IgD-negative memory B cell (primary cell): ENCODE results near the gene MRRF. TPM values are rescaled to one million over a fixed set of nuclear protein-coding genes. Genes with fewer than 3 reads are reported as not detected.
"Not testable (repeated sequence)": the region's sequence is repeated elsewhere in the genome, so short reads cannot be mapped to it uniquely, and the experiment has no call there.

ENCODE experiments used
- H3K27ac Mint-ChIP-seq, 3 donors: one replicate each; pipeline ENCODE4 v1.8.0; 2020 to 2022; ENCODE audit warnings: mild to moderate bottlenecking in 3 of 3, mixed read lengths in 3 of 3, moderate library complexity in 1 of 3
- H3K27me3 Mint-ChIP-seq: one replicate; pipeline ENCODE4 v1.8.0; 2021; ENCODE audit warnings: mixed read lengths
- H3K36me3 Mint-ChIP-seq: one replicate; pipeline ENCODE4 v1.8.0; 2020; ENCODE audit warnings: mild to moderate bottlenecking, mixed read lengths
- H3K4me1 Mint-ChIP-seq, 3 donors: one replicate each; pipeline ENCODE4 v1.8.0; 2020 to 2022; ENCODE audit warnings: mixed read lengths in 3 of 3, mild to moderate bottlenecking in 1 of 3
- H3K4me3 Mint-ChIP-seq, 4 donors: one replicate each; pipeline ENCODE4 v1.8.0; 2020 to 2022; ENCODE audit warnings: mild to moderate bottlenecking in 4 of 4, mixed read lengths in 4 of 4, moderate library complexity in 3 of 4
- H3K9me3 Mint-ChIP-seq, 3 donors: one replicate each; pipeline ENCODE4 v1.8.0; 2020 to 2021; ENCODE audit warnings: mixed read lengths in 3 of 3, mild to moderate bottlenecking in 1 of 3
- polyA plus RNA-seq: library from polyadenylated mRNA; unstranded; fragments of 300-500 nt; fragmentation: Illumina TruSeq; gene quantifications from one replicate; pipeline ENCODE4 v1.2.3, GENCODE V29; 2021

Gene MRRF
- polyA plus RNA-seq, 1 donor from 2014 or later = 26.2 TPM

- H3K27ac Mint-ChIP-seq = peak overlapping the region in 2 of 3 donors; percentile 63 to 67
- no peaks in the 10 kb centered on the region for H3K27me3 Mint-ChIP-seq
- H3K36me3 Mint-ChIP-seq = peaks cover 5% of the 10 kb centered on the region
- H3K4me3 Mint-ChIP-seq = peak overlapping the region in 1 of 4 donors; percentile 4
- H3K9me3 Mint-ChIP-seq = no peaks in the 10 kb centered on the region
- peaks cover 17 to 28% (median 19%) of the 10 kb centered on the region in 3 donors for H3K4me1 Mint-ChIP-seq
Measured at GRCh38 chr9:122286764-122287163, 22.1 kb downstream of the MRRF start.

- H3K9me3 Mint-ChIP-seq = no peaks in the 10 kb centered on the region
- peaks cover 6% of the 10 kb centered on the region for H3K36me3 Mint-ChIP-seq
- H3K27ac Mint-ChIP-seq = peak overlapping the region in 2 of 3 donors; percentile 3 to 63
- H3K27me3 Mint-ChIP-seq = no peaks in the 10 kb centered on the region
- peaks cover 17 to 26% (median 19%) of the 10 kb centered on the region in 3 donors for H3K4me1 Mint-ChIP-seq
- peak overlapping the region in 1 of 4 donors; percentile 60 for H3K4me3 Mint-ChIP-seq
Measured at GRCh38 chr9:122287214-122287720, 22.6 kb downstream of the MRRF start.

- peaks cover 17 to 23% (median 19%) of the 10 kb centered on the region in 3 donors for H3K4me1 Mint-ChIP-seq
- H3K27me3 Mint-ChIP-seq = no peaks in the 10 kb centered on the region
- no peaks in the 10 kb centered on the region for H3K9me3 Mint-ChIP-seq
- peaks cover 3% of the 10 kb centered on the region for H3K36me3 Mint-ChIP-seq
- no peak overlapping the region for H3K27ac Mint-ChIP-seq
- no peak overlapping the region for H3K4me3 Mint-ChIP-seq
Measured at GRCh38 chr9:122291458-122291857, 26.8 kb downstream of the MRRF start.

- Mint-ChIP-seq H3K36me3 (peaks cover 6% of the 10 kb centered on the region), H3K4me1 (peaks cover 2 to 6% (median 5%) of the 10 kb centered on the region in 3 donors), H3K9me3 (no peaks in the 10 kb centered on the region), H3K4me3 (no peak overlapping the region), H3K27ac (no peak overlapping the region), H3K27me3 (no peaks in the 10 kb centered on the region)
Measured at GRCh38 chr9:122294531-122294930, 29.8 kb downstream of the MRRF start.

GRCh38 chr9:122297512-122297911 is 32.8 kb downstream of the MRRF start:
- H3K36me3 Mint-ChIP-seq = peaks cover 10% of the 10 kb centered on the region
- H3K27me3 Mint-ChIP-seq = no peaks in the 10 kb centered on the region
- H3K4me1 Mint-ChIP-seq = peaks cover 0 to 3% (median 2%) of the 10 kb centered on the region in 3 donors
- H3K27ac Mint-ChIP-seq = no peak overlapping the region
- no peak overlapping the region for H3K4me3 Mint-ChIP-seq
- no peaks in the 10 kb centered on the region for H3K9me3 Mint-ChIP-seq

GRCh38 chr9:122302237-122303093 is 37.8 kb downstream of the MRRF start:
- Mint-ChIP-seq H3K27me3 (no peaks in the 10 kb centered on the region), H3K9me3 (no peaks in the 10 kb centered on the region), H3K36me3 (peaks cover 17% of the 10 kb centered on the region), H3K27ac (no peak overlapping the region), H3K4me3 (no peak overlapping the region), H3K4me1 (peaks cover 0 to 3% (median 1%) of the 10 kb centered on the region in 3 donors)

GRCh38 chr9:122307061-122307460 is 42.4 kb downstream of the MRRF start:
- Mint-ChIP-seq H3K4me1 (peaks cover 0 to 1% (median 0%) of the 10 kb centered on the region in 3 donors), H3K36me3 (peaks cover 17% of the 10 kb centered on the region), H3K27me3 (no peaks in the 10 kb centered on the region), H3K4me3 (no peak overlapping the region), H3K27ac (no peak overlapping the region), H3K9me3 (no peaks in the 10 kb centered on the region)

GRCh38 chr9:122307925-122308324 is 43.2 kb downstream of the MRRF start:
- Mint-ChIP-seq H3K9me3 (no peaks in the 10 kb centered on the region), H3K36me3 (peaks cover 10% of the 10 kb centered on the region), H3K4me3 (no peak overlapping the region), H3K4me1 (peaks cover 0 to 1% (median 0%) of the 10 kb centered on the region in 3 donors), H3K27ac (no peak overlapping the region), H3K27me3 (no peaks in the 10 kb centered on the region)

GRCh38 chr9:122309861-122310260 is 45.2 kb downstream of the MRRF start:
- no peak overlapping the region for H3K4me3 Mint-ChIP-seq
- no peaks in the 10 kb centered on the region for H3K27me3 Mint-ChIP-seq
- H3K9me3 Mint-ChIP-seq = no peaks in the 10 kb centered on the region
- peaks cover 0 to 1% (median 0%) of the 10 kb centered on the region in 3 donors for H3K4me1 Mint-ChIP-seq
- no peak overlapping the region for H3K27ac Mint-ChIP-seq
- H3K36me3 Mint-ChIP-seq = peaks cover 14% of the 10 kb centered on the region

- no peaks in the 10 kb centered on the region for H3K9me3 Mint-ChIP-seq
- no peaks in the 10 kb centered on the region for H3K4me1 Mint-ChIP-seq
- H3K27ac Mint-ChIP-seq = no peak overlapping the region
- H3K36me3 Mint-ChIP-seq = peaks cover 8% of the 10 kb centered on the region
- H3K4me3 Mint-ChIP-seq = no peak overlapping the region
- no peaks in the 10 kb centered on the region for H3K27me3 Mint-ChIP-seq
Measured at GRCh38 chr9:122314165-122314564, 49.5 kb downstream of the MRRF start.

GRCh38 chr9:122315534-122315933 is 50.9 kb downstream of the MRRF start:
- Mint-ChIP-seq H3K4me3 (no peak overlapping the region), H3K27me3 (no peaks in the 10 kb centered on the region), H3K4me1 (peaks cover 4 to 9% (median 6%) of the 10 kb centered on the region in 3 donors), H3K27ac (no peak overlapping the region), H3K36me3 (peaks cover 17% of the 10 kb centered on the region), H3K9me3 (peaks cover 0 to 2% (median 0%) of the 10 kb centered on the region in 3 donors)

GRCh38 chr9:122318284-122318683 is 53.6 kb downstream of the MRRF start:
- H3K27me3 Mint-ChIP-seq = no peaks in the 10 kb centered on the region
- peaks cover 4 to 9% (median 6%) of the 10 kb centered on the region in 3 donors for H3K4me1 Mint-ChIP-seq
- H3K27ac Mint-ChIP-seq = no peak overlapping the region
- peaks cover 0 to 2% (median 0%) of the 10 kb centered on the region in 3 donors for H3K9me3 Mint-ChIP-seq
- H3K36me3 Mint-ChIP-seq = peaks cover 16% of the 10 kb centered on the region
- no peak overlapping the region for H3K4me3 Mint-ChIP-seq

- H3K9me3 Mint-ChIP-seq = peaks cover 0 to 2% (median 0%) of the 10 kb centered on the region in 3 donors
- H3K4me3 Mint-ChIP-seq = no peak overlapping the region
- peak overlapping the region in 1 of 3 donors; percentile 53 for H3K27ac Mint-ChIP-seq
- H3K4me1 Mint-ChIP-seq = peaks cover 4 to 9% (median 6%) of the 10 kb centered on the region in 3 donors
- no peaks in the 10 kb centered on the region for H3K27me3 Mint-ChIP-seq
- peaks cover 15% of the 10 kb centered on the region for H3K36me3 Mint-ChIP-seq
Measured at GRCh38 chr9:122320413-122320881, 55.8 kb downstream of the MRRF start.

GRCh38 chr9:122322553-122322952 is 57.9 kb downstream of the MRRF start:
- H3K36me3 Mint-ChIP-seq = peaks cover 17% of the 10 kb centered on the region
- H3K4me1 Mint-ChIP-seq = peaks cover 4 to 9% (median 6%) of the 10 kb centered on the region in 3 donors
- H3K27me3 Mint-ChIP-seq = no peaks in the 10 kb centered on the region
- H3K9me3 Mint-ChIP-seq = peaks cover 0 to 2% (median 0%) of the 10 kb centered on the region in 3 donors
- no peak overlapping the region for H3K27ac Mint-ChIP-seq
- H3K4me3 Mint-ChIP-seq = no peak overlapping the region

GRCh38 chr9:122324665-122325064 is 60.0 kb downstream of the MRRF start:
- not testable (repeated sequence) for H3K9me3 Mint-ChIP-seq, H3K4me1 Mint-ChIP-seq, H3K4me3 Mint-ChIP-seq, H3K27me3 Mint-ChIP-seq, H3K27ac Mint-ChIP-seq
- H3K36me3 Mint-ChIP-seq = peaks cover 13% of the 10 kb centered on the region
